K562 (cell line): Measurements from ENCODE around the gene USP7. TPM values are rescaled to one million over a fixed set of nuclear protein-coding genes. Genes with fewer than 3 reads are reported as not detected.

Source experiments
- ATAC-seq: fragments of 200-7000 bp; cut with Tn5 transposase; 3 replicates; pipeline ENCODE4 v1.9.1; 2020; ENCODE audit warnings: moderate library complexity
- BruUV-seq: library from RNA; stranded (reverse); fragments of 400-500 nt; replicated peaks from 2 replicates; lab custom pipeline; 2021; lab: Mats Ljungman, UMichigan
- CTCF ChIA-PET: fragments of 300-600 bp; formaldehyde crosslinking; extraction: SDS; loops from one replicate; lab custom pipeline; 2021; ENCODE audit warnings: low intra/inter-chr PET ratio; lab: Yijun Ruan, JAX
- POLR2A ChIA-PET: fragments of 300-600, 350-650 bp; sonication (Branson Sonifier 250); formaldehyde crosslinking; extraction: SDS; loops from one replicate; lab custom pipeline; 2021; ENCODE audit warnings: antibody characterized with exemption, inconsistent platforms; lab: Yijun Ruan, JAX
- DNase-seq, 4 experiments: peaks; one replicate each; pipeline versions ENCODE4 v3.0.0 to v3.0.0-alpha.2; 2011 to 2018; ENCODE audit warnings: low spot score in 3 of 4, mixed read lengths in 3 of 4; ENCODE audit errors: extremely low read depth in 1 of 4
- FAIRE-seq: peaks from 2 replicates; lab custom pipeline; 2011; peaks lifted over from hg19 to GRCh38; lab: Jason Lieb, UNC
- H2AFZ ChIP-seq: 2 replicates; pipeline ENCODE4 v1.6.0; 2011; ENCODE audit warnings: low read depth, low read length, control low read depth, inconsistent platforms
- H3K27ac ChIP-seq: fragments of 200-600 bp; 3 replicates; pipeline ENCODE4 v1.8.0; 2011; ENCODE audit warnings: low read depth, mild to moderate bottlenecking, control low read depth, inconsistent platforms, low read length, moderate library complexity, mixed read lengths; ENCODE audit errors: extremely low read depth
- H3K27me3 ChIP-seq, 2 experiments: fragments of 300-600 bp in 1 of 2; 2 replicates in 1 of 2; 3 replicates in 1 of 2; pipeline versions ENCODE4 v1.6.0 to v1.8.0; 2011; ENCODE audit warnings: inconsistent platforms in 2 of 2, low read length in 2 of 2, mild to moderate bottlenecking in 1 of 2, mixed read lengths in 1 of 2, moderate library complexity in 1 of 2; ENCODE audit not compliant: control insufficient read depth in 2 of 2, insufficient read depth in 2 of 2
- H3K36me3 ChIP-seq: fragments of 300-600 bp; 3 replicates; pipeline ENCODE4 v1.8.0; 2011; ENCODE audit warnings: mild to moderate bottlenecking, low read length, inconsistent platforms; ENCODE audit not compliant: control insufficient read depth, insufficient read depth
- H3K4me1 ChIP-seq, 2 experiments: fragments of 200-600 bp in 1 of 2; replicated peaks in 1 of 2; 2 replicates in 1 of 2; 3 replicates in 1 of 2; pipeline versions ENCODE4 v1.5.1 to v1.8.0; 2011; ENCODE audit warnings: inconsistent platforms in 2 of 2, low read length in 2 of 2, mild to moderate bottlenecking in 1 of 2, mixed read lengths in 1 of 2, moderate library complexity in 1 of 2; ENCODE audit not compliant: control insufficient read depth in 2 of 2, insufficient read depth in 2 of 2
- H3K4me2 ChIP-seq: 2 replicates; pipeline ENCODE4 v1.6.1; 2011; ENCODE audit warnings: low read length, control low read depth, inconsistent platforms, mixed read lengths; ENCODE audit not compliant: insufficient read depth
- H3K4me3 ChIP-seq: fragments of 200-600 bp; sonication (generic), shearing (Covaris generic); 2 replicates; pipeline ENCODE4 v1.5.1; 2016; ENCODE audit warnings: control low read depth, inconsistent platforms
- H3K79me2 ChIP-seq: fragments of 200-600 bp; 3 replicates; pipeline ENCODE4 v1.8.0; 2011; ENCODE audit warnings: low read length, inconsistent platforms; ENCODE audit not compliant: control insufficient read depth, insufficient read depth
- H3K9ac ChIP-seq, 2 experiments: 2 replicates each; pipeline versions ENCODE4 v1.6.0 to v1.6.1; 2011; ENCODE audit warnings: low read depth in 2 of 2, low read length in 2 of 2, control low read depth in 1 of 2, inconsistent platforms in 1 of 2, mild to moderate bottlenecking in 1 of 2, mixed read lengths in 1 of 2; ENCODE audit not compliant: insufficient read depth in 1 of 2
- H3K9me1 ChIP-seq: one replicate; pipeline ENCODE4 v1.6.0; 2011; ENCODE audit warnings: inconsistent platforms, mild to moderate bottlenecking, low read length, moderate library complexity; ENCODE audit not compliant: control insufficient read depth, insufficient read depth
- H3K9me3 ChIP-seq: replicated peaks from 2 replicates; pipeline ENCODE4 v1.5.1; 2011; ENCODE audit warnings: low read depth, low read length, inconsistent platforms; ENCODE audit not compliant: control insufficient read depth, insufficient read depth
- H4K20me1 ChIP-seq: replicated peaks from 2 replicates; pipeline ENCODE4 v1.6.1; 2011; ENCODE audit warnings: low read length, inconsistent platforms, mixed read lengths; ENCODE audit not compliant: control insufficient read depth, insufficient read depth
- ATF1 ChIP-seq, 2 experiments: fragments of 450-650 bp in 1 of 2; IDR thresholded peaks; 2 replicates each; pipeline ENCODE4 v1.6.1; 2016; ENCODE audit warnings: missing compliant biosample characterization in 1 of 2, missing genetic modification characterization in 1 of 2
- CEBPB ChIP-seq: fragments of 450-650 bp; IDR thresholded peaks from 2 replicates; pipeline ENCODE4 v1.6.1; 2016; ENCODE audit warnings: missing genetic modification characterization, missing compliant biosample characterization
- CEBPZ ChIP-seq: fragments of 150-350 bp; IDR thresholded peaks from 2 replicates; pipeline ENCODE4 v1.6.1; 2014; ENCODE audit warnings: low read depth, mild to moderate bottlenecking, low read length, borderline replicate concordance
- JUNB ChIP-seq: fragments of 450-650 bp; formaldehyde crosslinking; conservative IDR thresholded peaks from 2 replicates; pipeline ENCODE4 v1.4.0; 2020; ENCODE audit warnings: mild to moderate bottlenecking
- KLF6 ChIP-seq: fragments of 250-450 bp; sonication (Bioruptor Pico); IDR thresholded peaks from 2 replicates; pipeline ENCODE4 v1.4.0; 2020; ENCODE audit warnings: mild to moderate bottlenecking, moderate library complexity, borderline replicate concordance
- MECOM ChIP-seq: fragments of 250-450 bp; sonication (Bioruptor Pico); IDR thresholded peaks from 2 replicates; pipeline ENCODE4 v1.8.0; 2022; ENCODE audit warnings: inconsistent platforms
- MNT ChIP-seq, 2 experiments: fragments of 450-650 bp; conservative IDR thresholded peaks; 2 replicates each; pipeline ENCODE4 v1.6.1; 2017; ENCODE audit warnings: mild to moderate bottlenecking in 2 of 2, moderate library complexity in 2 of 2
- NRF1 ChIP-seq, 2 experiments: fragments of 450-650 bp; IDR thresholded peaks in 1 of 2; conservative IDR thresholded peaks in 1 of 2; 2 replicates each; pipeline ENCODE4 v1.6.1; 2014; ENCODE audit warnings: mild to moderate bottlenecking in 2 of 2
- RBM25 ChIP-seq: fragments of 200-400 bp; formaldehyde crosslinking; IDR thresholded peaks from 2 replicates; pipeline ENCODE4 v1.6.1; 2018; ENCODE audit warnings: low read length, low read depth, moderate library complexity; ENCODE audit not compliant: severe bottlenecking
- SMARCA4 ChIP-seq: fragments of 450-650 bp; IDR thresholded peaks from 2 replicates; pipeline ENCODE4 v1.6.1; 2016
- ZNF277 ChIP-seq: fragments of 250-450 bp; sonication (Bioruptor Pico); IDR thresholded peaks from 2 replicates; pipeline ENCODE4 v1.8.0; 2022; ENCODE audit warnings: inconsistent platforms, mild to moderate bottlenecking, moderate library complexity, borderline replicate concordance
- ZNF444 ChIP-seq: fragments of 250-450 bp; sonication (Bioruptor Pico); IDR thresholded peaks from 2 replicates; pipeline ENCODE4 v1.4.0; 2020; ENCODE audit warnings: mild to moderate bottlenecking, moderate library complexity
- ZNF586 ChIP-seq: fragments of 450-650 bp; formaldehyde crosslinking; conservative IDR thresholded peaks from 2 replicates; pipeline ENCODE4 v1.4.0; 2020; ENCODE audit warnings: mild to moderate bottlenecking, moderate library complexity
- WGBS: fragments of 100-300 bp; shearing (Covaris generic); methylation state at CpG from one replicate; pipeline ENCODE4 v1.1.6; 2016; ENCODE audit warnings: low coverage, mixed read lengths; ENCODE audit not compliant: insufficient coverage; ENCODE audit errors: missing lambda C conversion rate; 5-methylcytosine and 5-hydroxymethylcytosine counted together
- in situ Hi-C: fragments of 300-500 bp; cut with MboI; formaldehyde crosslinking; loops from 4 replicates; pipeline ENCODE4 v1.15.0; 2018; ENCODE audit warnings: inconsistent platforms, mixed read lengths
- intact Hi-C: fragments of 100-400 bp; cut with micrococcal nuclease; formaldehyde crosslinking; loops from 2 replicates; pipeline ENCODE4 v1.14.2; 2022
- polyA plus RNA-seq, 8 experiments: library from polyadenylated mRNA; depleted of rRNA in 4 of 8; stranded (reverse) in 5 of 8; unstranded in 3 of 8; fragments of >200 nt; fragmentation: Nextera tagmentation in 2 of 8; fragmentation: Illumina TruSeq in 1 of 8; extraction: Ambion mirVana in 2 of 8; extraction: Trizol in 1 of 8; gene quantifications; 2 replicates each; pipeline versions ENCODE4 v1.2.1 to v1.2.3, GENCODE V29; 2011 to 2014; ENCODE audit warnings: inconsistent platforms in 1 of 8, missing spikeins in 1 of 8
- total RNA-seq, 7 experiments: library from RNA; depleted of rRNA in 6 of 7; stranded (reverse); fragments of >200 nt in 6 of 7; fragmentation: Illumina TruSeq in 2 of 7; extraction: Trizol in 2 of 7; gene quantifications; 2 replicates each; pipeline versions ENCODE4 v1.2.1 to v1.2.3, GENCODE V29; 2011 to 2021; ENCODE audit warnings: low replicate concordance in 1 of 7

The USP7 gene
- total and polyA plus RNA-seq, 9 of the 15 experiments (the other 6 are each of a cell fraction or from before 2014, with no cell fraction given): 17.1 to 145 (median 57.9) TPM

- in situ Hi-C loops: no loop called here
- H3K27ac ChIP-seq: no peak overlapping the region
- peak overlapping the region; percentile 84 for H3K4me2 ChIP-seq
- peaks cover 32 to 43% of the 10 kb centered on the region in 2 experiments for H3K4me1 ChIP-seq
- intact Hi-C loops: loop anchor here (5.0 kb wide), 1 partner anchor 43 kb away; no protein-coding TSS in a partner anchor
- no peaks in the 10 kb centered on the region for H3K9me3 ChIP-seq
- H3K36me3 ChIP-seq: 0 out of 3 replicates have a peak, but pooled peaks cover 4% of the 10 kb centered on the region
- H3K79me2 ChIP-seq: peaks cover 37% of the 10 kb centered on the region
- ATAC-seq (no peak), DNase-seq (no peak), FAIRE-seq (no peak)
- peak overlapping the region; percentile 68 to 92 for H3K9ac ChIP-seq
- H3K27me3 ChIP-seq: no peaks in the 10 kb centered on the region
- BruUV-seq: no TSS peak
- ChIA-PET POLR2A (interaction anchor here (0.6 to 1.1 kb wide), 3 partner anchors 10 to 113 kb away, joined by 3 read pairs; no protein-coding TSS in a partner anchor), CTCF (no interaction called here)
- peak overlapping the region; percentile 92 for H2AFZ ChIP-seq
- 61% methylated on average over 6 of the region's 6 CpGs for WGBS
- peak overlapping the region; percentile 55 for H3K4me3 ChIP-seq
- peaks cover 32% of the 10 kb centered on the region for H4K20me1 ChIP-seq
- TF ChIP-seq RBM25 (peak; percentile 29), MNT (conservative IDR thresholded peaks at IDR 0.05) (no peak), KLF6 (CRISPR knock-in tag) (peak; percentile 9; the same call in 1 of the 2 replicates), NRF1 (conservative IDR thresholded peaks at IDR 0.05 in 1 of 2, IDR thresholded peaks at IDR 0.05 in 1 of 2) (peak in 1 of 2 experiments; percentile 3; a peak in 1 of 4 replicates), ZNF586 (CRISPR knock-in tag) (no peak), CEBPZ (no peak), CEBPB (no peak), ZNF277 (CRISPR knock-in tag) (no peak), MECOM (CRISPR knock-in tag) (no peak), JUNB (CRISPR knock-in tag) (no peak), SMARCA4 (0 out of 2 replicates have a peak, but pooled peaks have one; percentile 23), ATF1 (CRISPR knock-in tag; IDR thresholded peaks at IDR 0.05) (no peak), ATF1 (tag; IDR thresholded peaks at IDR 0.05) (0 out of 2 replicates have a peak, but pooled peaks have one; percentile 5), ZNF444 (CRISPR knock-in tag) (no peak)
- no peaks in the 10 kb centered on the region for H3K9me1 ChIP-seq
These were observed 756 bp upstream of the USP7 start for GRCh38 chr16:8964462-8964861.
